ENCODE results near the gene CRB1.

The CRB1 gene

GRCh38 chr1:197304638-197305200 is 36.7 kb downstream of the CRB1 start:
- DNase-seq, result no peak

DNA sequence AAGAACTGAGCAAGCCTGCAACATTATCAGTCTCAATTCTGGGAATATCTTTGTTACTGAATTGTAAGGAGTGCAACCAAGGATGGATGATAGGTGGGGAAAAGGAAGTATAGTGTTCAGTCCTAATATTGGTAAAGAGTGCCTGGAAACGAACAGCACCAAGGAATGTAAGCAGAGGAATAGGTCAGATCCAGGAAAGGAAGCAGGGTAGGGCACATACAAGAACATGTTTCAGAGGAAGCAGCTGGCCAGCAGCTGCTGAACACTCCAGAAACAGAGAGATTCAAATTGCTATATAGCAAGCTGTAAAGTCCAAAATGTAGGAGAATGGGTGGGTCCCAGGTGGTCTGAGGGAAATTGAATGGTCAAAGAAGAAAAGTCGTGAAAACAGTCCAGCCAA is 37.9 kb downstream of the CRB1 start:
- DNase-seq, result no peak

- no peak for DNase-seq
These were observed 38.5 kb downstream of the CRB1 start for GRCh38 chr1:197306381-197307062.

DNA sequence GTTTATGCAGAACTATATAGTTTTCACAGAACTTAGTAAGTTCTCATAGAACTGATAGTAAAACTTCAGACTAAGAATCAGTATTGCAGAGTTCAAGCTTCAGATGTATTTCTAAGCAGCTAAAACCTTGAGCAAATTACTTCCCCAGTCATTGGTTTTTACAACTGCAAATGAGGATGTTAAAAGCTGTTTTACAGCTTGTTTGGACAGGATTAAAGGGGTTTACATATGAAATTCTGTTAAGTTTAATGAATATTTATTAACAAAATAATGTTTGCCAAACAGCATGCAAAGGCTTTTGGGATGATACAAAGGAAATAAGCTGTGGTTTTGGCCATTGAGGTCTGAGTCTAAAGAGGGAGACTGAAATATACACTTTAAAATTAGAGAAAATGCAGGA is 39.1 kb downstream of the CRB1 start:
- DNase-seq, result no peak

DNA sequence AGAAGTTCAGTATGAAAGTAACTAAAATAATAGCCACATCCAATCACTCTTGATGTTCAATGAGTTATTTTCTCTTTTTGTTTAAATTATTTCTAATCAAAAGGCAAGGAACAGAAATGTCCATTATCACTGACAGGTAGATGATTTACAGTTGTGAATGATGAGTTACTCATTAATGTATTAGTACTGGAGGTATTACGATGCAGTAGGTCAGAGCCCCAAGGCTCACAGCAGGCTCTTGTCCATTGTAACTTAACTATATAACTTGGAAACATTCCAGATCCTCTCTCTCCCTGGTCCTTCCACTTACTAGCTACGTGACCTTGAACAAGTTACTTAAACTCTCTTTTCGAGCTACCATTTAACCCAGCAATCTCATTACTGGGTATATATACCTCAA is 39.5 kb downstream of the CRB1 start:
- no peak for DNase-seq

DNA sequence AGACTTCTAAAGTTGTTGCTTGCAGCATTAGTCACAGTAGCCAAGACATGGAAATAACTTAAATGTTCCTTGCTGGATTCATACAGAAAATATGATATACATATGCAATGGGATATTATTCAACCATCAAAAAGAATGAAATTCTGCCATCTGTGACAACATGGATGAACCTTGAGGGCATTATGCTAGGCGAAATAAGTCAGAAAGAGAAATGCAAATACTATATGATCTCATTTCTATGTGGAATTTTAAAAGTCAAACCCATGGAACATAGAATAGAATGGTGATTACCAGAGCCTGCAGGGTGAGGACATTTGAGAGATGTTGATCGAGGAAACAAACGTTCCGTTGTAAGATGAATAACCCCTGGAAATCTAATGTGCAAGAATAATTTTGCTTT is 43.0 kb downstream of the CRB1 start:
- DNase-seq, result no peak

- DNase-seq, result no peak
These were observed 44.1 kb downstream of the CRB1 start for GRCh38 chr1:197312163-197312562.

DNA sequence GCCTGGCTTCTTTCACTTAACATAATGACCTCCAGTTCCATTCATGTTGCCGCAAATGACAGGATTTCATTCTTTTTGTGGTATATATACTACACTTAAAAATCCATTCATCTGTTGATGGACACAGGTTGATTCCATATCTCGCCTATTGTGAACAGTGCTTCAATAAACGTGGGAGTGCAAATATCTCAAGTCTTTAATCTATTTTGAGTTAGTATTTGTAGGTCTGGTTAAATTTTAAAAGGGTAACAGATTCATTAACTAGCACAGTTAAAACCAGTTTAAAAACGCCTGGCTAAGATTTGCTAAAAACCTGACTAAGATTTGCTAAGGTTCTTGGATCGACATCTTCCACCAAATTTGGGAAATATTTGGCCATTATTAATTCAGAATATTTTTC is 45.7 kb downstream of the CRB1 start:
- no peak for DNase-seq

DNA sequence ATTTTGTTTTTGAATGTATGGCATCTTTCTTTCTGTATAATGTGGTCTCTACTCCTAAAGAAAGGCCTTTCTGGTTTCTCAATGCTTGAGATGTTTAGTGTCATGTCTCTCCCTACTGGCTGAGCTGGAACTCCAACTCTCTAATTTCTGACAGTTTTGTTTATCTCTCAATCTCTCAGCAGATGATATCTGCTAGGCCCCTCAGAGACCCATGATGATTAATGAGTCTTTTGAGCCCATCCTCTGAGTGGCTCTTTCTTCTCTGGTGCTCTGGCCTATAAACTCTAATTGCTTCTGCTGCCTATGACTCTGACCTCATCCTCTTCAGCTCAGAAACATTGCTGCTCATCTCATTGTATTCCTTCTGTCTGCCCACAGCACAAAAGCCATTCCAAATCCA is 46.6 kb downstream of the CRB1 start:
- DNase-seq, result no peak

DNA sequence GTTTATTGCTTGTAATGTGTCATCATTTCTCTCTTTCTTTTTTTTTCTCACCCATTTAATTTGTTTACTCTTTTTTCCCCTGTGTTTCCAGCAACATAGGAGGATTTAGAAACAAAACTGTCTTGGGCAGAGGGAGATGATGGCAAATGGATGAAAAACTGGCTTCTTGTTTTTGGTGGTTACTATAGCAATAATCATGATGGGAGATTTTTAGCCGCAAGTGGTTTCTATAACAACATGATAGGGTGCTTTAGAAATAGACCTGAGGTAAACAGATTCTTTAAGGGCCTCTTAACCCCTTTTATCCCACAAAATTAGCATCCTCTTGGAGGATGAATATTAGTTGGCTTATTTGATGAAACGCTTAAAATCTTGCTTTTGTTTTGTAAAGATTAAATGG is 51.6 kb downstream of the CRB1 start:
- no peak for DNase-seq

GRCh38 chr1:197320991-197321531 is 53.0 kb downstream of the CRB1 start:
- DNase-seq, result no peak

- DNase-seq, result no peak
These were observed 53.8 kb downstream of the CRB1 start for GRCh38 chr1:197321811-197322210.

DNA sequence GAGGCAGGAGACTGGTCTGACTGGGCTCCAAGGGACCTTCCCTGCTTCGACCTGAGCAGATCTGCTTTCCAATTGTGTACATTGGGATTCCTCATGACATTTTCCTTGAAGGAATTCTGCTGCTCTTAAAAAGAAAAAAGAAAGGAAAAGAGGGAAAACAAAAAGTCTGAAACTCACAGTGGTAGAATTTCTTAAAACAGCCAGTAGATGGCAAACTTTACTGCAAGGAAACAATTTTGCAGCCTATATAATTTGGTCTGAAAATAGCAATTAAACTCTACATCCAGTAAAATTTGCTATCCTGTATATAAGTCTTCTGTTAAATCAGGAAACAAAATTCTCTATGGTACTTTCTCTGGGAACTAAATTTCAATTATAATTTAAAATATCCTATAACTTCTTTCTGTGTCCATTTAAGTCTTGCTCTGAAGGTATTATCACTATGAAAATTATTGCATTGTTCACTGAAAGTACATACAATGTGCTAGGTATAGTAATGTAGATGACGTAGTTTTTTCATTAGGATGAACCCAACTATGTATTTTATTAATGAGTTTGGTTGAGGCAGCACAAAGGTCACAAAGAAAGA is 59.8 kb downstream of the CRB1 start:
- no peak for DNase-seq

GRCh38 chr1:197330213-197330612 is 62.2 kb downstream of the CRB1 start:
- DNase-seq, result no peak

GRCh38 chr1:197331565-197331964 is 63.5 kb downstream of the CRB1 start:
- no peak for DNase-seq

DNA sequence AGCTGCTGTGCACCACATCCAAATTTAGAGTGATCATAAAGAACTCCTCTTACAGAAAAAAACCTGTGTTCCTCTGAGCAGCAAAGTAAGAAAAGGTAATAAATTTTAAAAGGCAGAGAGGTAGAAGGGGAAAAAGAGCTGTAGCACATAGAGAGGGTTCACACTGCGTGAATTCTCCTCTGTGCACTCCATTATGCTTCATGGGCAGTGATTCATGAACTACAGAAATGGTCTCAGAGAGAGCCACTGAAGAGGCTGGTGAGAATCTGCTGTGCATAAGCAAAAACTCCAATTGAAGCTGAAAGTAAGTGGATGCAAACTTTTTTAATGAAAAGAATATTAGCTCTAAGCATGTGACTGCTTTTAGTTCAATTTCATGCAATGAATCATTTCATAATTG is 65.0 kb downstream of the CRB1 start:
- DNase-seq, result no peak

DNA sequence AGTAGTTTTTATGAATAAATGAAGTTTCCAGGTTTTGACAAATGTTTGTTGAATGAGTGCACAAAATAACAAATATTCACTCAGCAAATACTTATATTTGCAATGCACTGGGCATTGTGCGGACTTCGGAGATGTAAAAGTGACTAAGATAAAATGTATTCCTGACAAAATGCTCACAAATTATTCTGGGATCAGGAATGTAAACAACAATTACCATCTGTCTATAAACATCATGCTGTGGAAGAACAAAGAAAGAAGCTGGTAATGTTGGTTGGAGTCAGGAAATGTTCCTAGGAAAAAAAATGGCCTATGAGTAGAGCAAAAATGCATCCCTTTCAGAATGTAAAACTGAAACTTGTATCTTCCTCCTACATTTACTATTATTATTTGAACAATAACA is 68.5 kb downstream of the CRB1 start:
- no peak for DNase-seq

DNA sequence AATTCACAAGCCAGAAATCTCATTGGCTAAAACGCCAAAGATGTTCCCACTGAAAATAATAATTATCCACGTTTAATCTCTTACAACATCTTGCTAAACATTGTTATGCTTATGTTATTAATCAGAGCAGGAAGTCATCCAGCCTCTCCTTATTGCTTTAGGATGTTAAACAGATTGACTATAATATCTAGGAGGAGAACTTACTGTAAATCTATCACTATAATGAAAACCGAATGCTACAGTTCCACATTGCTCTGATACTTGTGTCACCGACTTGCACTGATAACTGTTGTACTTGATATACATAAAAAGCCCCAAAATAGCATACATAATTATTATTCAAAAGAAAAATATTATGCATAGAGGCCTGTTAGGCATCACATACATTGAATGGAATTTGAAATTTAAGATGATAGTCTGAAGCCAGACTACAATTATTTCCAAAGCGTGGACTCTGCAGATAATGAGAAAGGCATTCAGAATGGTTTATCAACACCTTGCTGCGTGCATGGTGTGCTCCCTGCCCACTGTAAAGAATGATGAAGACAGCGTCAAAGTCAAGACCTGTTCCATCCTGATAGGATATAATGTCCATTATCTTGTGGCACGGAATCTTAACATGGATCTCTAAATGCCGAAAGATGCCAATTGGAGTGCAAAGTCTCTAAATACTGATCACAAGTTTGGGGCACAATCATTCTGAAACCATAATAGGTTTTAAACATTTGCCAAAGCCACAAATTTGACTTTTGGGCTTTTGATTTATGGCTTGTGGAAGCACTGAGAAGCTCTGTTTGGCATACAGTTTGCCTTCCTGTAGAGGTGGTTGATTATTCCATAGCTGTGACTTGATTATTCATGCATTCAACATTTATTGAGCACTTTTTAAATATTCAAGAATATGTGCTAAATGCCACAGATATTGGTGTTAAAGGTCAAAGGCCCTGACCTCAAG is 71.3 kb downstream of the CRB1 start:
- no peak for DNase-seq

- no peak for DNase-seq
These were observed 73.6 kb downstream of the CRB1 start for GRCh38 chr1:197341626-197342025.

GRCh38 chr1:197342044-197342565 is 74.1 kb downstream of the CRB1 start:
- DNase-seq, result no peak

DNA sequence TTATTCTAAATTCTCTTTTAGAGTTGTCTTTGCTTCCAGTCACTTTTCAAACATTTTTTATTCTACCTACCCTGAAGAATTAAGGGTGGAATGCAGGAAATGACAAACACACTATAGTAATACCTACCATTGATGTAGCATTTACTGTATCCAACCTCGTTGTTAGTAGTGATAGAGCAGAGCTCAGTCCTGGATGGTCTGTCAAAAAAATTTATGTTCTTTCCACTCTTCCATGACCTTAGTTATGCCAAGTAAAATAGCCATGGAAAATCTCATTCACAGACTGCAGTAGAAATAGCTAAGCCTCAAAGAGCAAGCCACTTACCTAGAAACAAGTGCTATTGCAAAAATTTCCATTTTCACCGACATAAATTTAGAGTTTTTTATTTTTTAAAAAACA is 74.6 kb downstream of the CRB1 start:
- no peak for DNase-seq

DNA sequence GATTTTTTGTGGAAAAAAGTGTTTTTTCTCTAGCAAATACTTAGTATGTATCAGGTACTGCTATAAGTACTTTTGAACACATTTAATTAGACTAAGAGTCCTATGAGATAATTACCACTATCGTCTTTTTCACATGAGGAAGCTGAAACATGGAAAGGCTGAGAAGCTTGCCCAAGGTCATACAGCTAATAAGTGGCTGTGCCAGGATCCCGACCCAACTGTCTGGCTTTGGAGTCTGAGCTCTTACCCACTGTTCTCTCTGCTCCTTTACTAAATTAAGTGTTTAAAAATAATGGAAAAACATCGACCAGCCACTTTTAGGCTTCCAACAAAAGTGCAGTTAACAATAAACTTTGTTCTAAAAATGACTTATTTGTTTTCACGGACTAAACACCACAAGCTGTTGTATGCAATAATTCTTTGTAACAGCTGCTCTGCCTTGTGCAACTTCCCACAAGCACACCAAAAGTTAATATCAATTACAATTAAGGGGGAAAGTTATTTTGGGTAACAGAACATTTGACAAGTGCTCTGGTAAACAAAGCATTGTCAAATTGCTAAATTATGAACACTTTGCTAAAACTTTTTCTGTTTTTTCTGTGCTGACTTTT is 75.7 kb downstream of the CRB1 start:
- DNase-seq, result no peak
